Upper lobe of left lung (tissue), 4 donors: Measurements from ENCODE around the gene CSNK1G1.
"Not testable (repeated sequence)": the region's sequence is repeated elsewhere in the genome, so short reads cannot be mapped to it uniquely, and the experiment has no call there.

ENCODE experiments used
- CTCF ChIP-seq, 6 experiments: fragments of 450-650 bp in 4 of 6; fragments of 200-600 bp in 2 of 6; sonication (generic) in 2 of 6; IDR thresholded peaks; one replicate each; pipeline ENCODE4 v1.5.1; 2016 to 2019; ENCODE audit warnings: antibody characterized with exemption in 6 of 6
- EP300 ChIP-seq, 4 donors: sonication (generic); formaldehyde crosslinking; IDR thresholded peaks; one replicate each; pipeline ENCODE4 v1.5.1; 2017; ENCODE audit warnings: antibody characterized with exemption in 4 of 4, control low read depth in 2 of 4
- POLR2A ChIP-seq, 4 donors: fragments of 450-650 bp; IDR thresholded peaks; one replicate each; pipeline ENCODE4 v1.5.1; 2016 to 2017; ENCODE audit warnings: antibody characterized with exemption in 4 of 4, mild to moderate bottlenecking in 2 of 4

- not testable (repeated sequence) for TF ChIP-seq CTCF, POLR2A, EP300 (IDR thresholded peaks at IDR 0.05)
Measured at GRCh38 chr15:64371383-64371782, 15.4 kb upstream of the CSNK1G1 start.
